Measurements from ENCODE around the gene ANKHD1.
A peak's percentile ranks its signal among the peaks of the same experiment; 100 is the strongest.
"Not testable (repeated sequence)": the region's sequence is repeated elsewhere in the genome, so short reads cannot be mapped to it uniquely, and the experiment has no call there.

ANKHD1 gene

GRCh38 chr5:140574165-140574564 lies 172.5 kb downstream of the ANKHD1 start:
- no peak overlapping the region for H3K4me3 ChIP-seq (ENCODE audit: low read length, poor library complexity, severe bottlenecking)
- H4K20me1 ChIP-seq (ENCODE audit: insufficient read depth, low read length, poor library complexity, severe bottlenecking): no peaks in the 10 kb centered on the region
- no peaks in the 10 kb centered on the region for H3K36me3 ChIP-seq (ENCODE audit: insufficient read depth, low read length)
- H3K9me2 ChIP-seq (replicated peaks; ENCODE audit: low read depth, low read length): no peaks in the 10 kb centered on the region
- H3K79me2 ChIP-seq (ENCODE audit: insufficient read depth, low read length): no peaks in the 10 kb centered on the region
- H3F3A ChIP-seq (ENCODE audit: low read depth): no peaks in the 10 kb centered on the region
- no peaks in the 10 kb centered on the region for H3K4me1 ChIP-seq (ENCODE audit: insufficient read depth, low read length, poor library complexity, severe bottlenecking)
- no peaks in the 10 kb centered on the region for H3K9me3 ChIP-seq (ENCODE audit: insufficient read depth, low read depth, low read length)
- H3K4me2 ChIP-seq (ENCODE audit: low read depth, low read length, poor library complexity, severe bottlenecking): no peak overlapping the region
- no peak overlapping the region for H3K9ac ChIP-seq (ENCODE audit: low read depth, low read length, poor library complexity, severe bottlenecking)
- TF ChIP-seq EZH2phosphoT487 (IDR thresholded peaks at IDR 0.05; ENCODE audit: borderline replicate concordance): no peak
- no peak for TF ChIP-seq CTCF (conservative IDR thresholded peaks at IDR 0.05; ENCODE audit: low read length)
- no peaks in the 10 kb centered on the region for H3K27me3 ChIP-seq (ENCODE audit: insufficient read depth, low read length, poor library complexity, severe bottlenecking)
- no peak overlapping the region for H2AFZ ChIP-seq (ENCODE audit: low read length)

DNA sequence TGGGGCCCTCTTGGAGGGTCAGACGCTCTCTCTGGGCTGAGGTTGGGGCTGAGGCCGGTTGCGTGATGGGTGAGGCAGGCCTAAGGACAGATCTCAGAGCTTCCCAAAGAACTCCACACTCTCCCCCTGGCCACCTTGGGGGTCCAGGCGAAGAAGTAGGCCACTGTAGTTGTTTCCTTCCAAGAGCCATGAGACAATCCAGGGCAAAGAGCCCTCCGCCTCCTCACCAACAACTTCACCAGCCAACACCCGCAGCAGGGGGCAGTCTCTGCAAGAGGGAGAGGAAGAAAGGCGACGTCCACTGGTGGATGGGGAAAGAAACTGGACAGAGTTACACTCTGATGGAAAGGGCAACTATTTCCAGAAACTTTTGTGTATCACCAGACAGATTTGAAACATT lies 173.7 kb downstream of the ANKHD1 start:
- no peaks in the 10 kb centered on the region for H3K9me3 ChIP-seq (ENCODE audit: insufficient read depth, low read depth, low read length)
- no peak overlapping the region for H2AFZ ChIP-seq (ENCODE audit: low read length)
- H3K4me2 ChIP-seq (ENCODE audit: low read depth, low read length, poor library complexity, severe bottlenecking): no peak overlapping the region
- TF ChIP-seq EZH2phosphoT487 (IDR thresholded peaks at IDR 0.05; ENCODE audit: borderline replicate concordance): no peak
- peak; percentile 50 for TF ChIP-seq CTCF (conservative IDR thresholded peaks at IDR 0.05; ENCODE audit: low read length)
- no peaks in the 10 kb centered on the region for H3K27me3 ChIP-seq (ENCODE audit: insufficient read depth, low read length, poor library complexity, severe bottlenecking)
- no peak overlapping the region for H3K9ac ChIP-seq (ENCODE audit: low read depth, low read length, poor library complexity, severe bottlenecking)
- no peaks in the 10 kb centered on the region for H3F3A ChIP-seq (ENCODE audit: low read depth)
- no peaks in the 10 kb centered on the region for H3K4me1 ChIP-seq (ENCODE audit: insufficient read depth, low read length, poor library complexity, severe bottlenecking)
- H3K9me2 ChIP-seq (replicated peaks; ENCODE audit: low read depth, low read length): no peaks in the 10 kb centered on the region
- H3K36me3 ChIP-seq (ENCODE audit: insufficient read depth, low read length): no peaks in the 10 kb centered on the region
- H4K20me1 ChIP-seq (ENCODE audit: insufficient read depth, low read length, poor library complexity, severe bottlenecking): no peaks in the 10 kb centered on the region
- H3K79me2 ChIP-seq (ENCODE audit: insufficient read depth, low read length): no peaks in the 10 kb centered on the region
- H3K4me3 ChIP-seq (ENCODE audit: low read length, poor library complexity, severe bottlenecking): no peak overlapping the region

GRCh38 chr5:140576776-140577201 lies 175.2 kb downstream of the ANKHD1 start:
- Histone ChIP-seq H3K27me3 (ENCODE audit: insufficient read depth, low read length, poor library complexity, severe bottlenecking) (no peaks in the 10 kb centered on the region), H3F3A (ENCODE audit: low read depth) (no peaks in the 10 kb centered on the region), H3K36me3 (ENCODE audit: insufficient read depth, low read length) (no peaks in the 10 kb centered on the region), H4K20me1 (ENCODE audit: insufficient read depth, low read length, poor library complexity, severe bottlenecking) (no peaks in the 10 kb centered on the region), H2AFZ (ENCODE audit: low read length) (peak overlapping the region; percentile 86), H3K4me1 (ENCODE audit: insufficient read depth, low read length, poor library complexity, severe bottlenecking) (no peaks in the 10 kb centered on the region), H3K9ac (ENCODE audit: low read depth, low read length, poor library complexity, severe bottlenecking) (no peak overlapping the region), H3K4me3 (ENCODE audit: low read length, poor library complexity, severe bottlenecking) (no peak overlapping the region), H3K9me3 (ENCODE audit: insufficient read depth, low read depth, low read length) (no peaks in the 10 kb centered on the region), H3K9me2 (replicated peaks; ENCODE audit: low read depth, low read length) (no peaks in the 10 kb centered on the region), H3K79me2 (ENCODE audit: insufficient read depth, low read length) (no peaks in the 10 kb centered on the region), H3K4me2 (ENCODE audit: low read depth, low read length, poor library complexity, severe bottlenecking) (no peak overlapping the region)
- TF ChIP-seq EZH2phosphoT487 (IDR thresholded peaks at IDR 0.05; ENCODE audit: borderline replicate concordance) (no peak), CTCF (conservative IDR thresholded peaks at IDR 0.05; ENCODE audit: low read length) (no peak)

GRCh38 chr5:140579188-140579747 lies 177.6 kb downstream of the ANKHD1 start:
- H3F3A ChIP-seq (ENCODE audit: low read depth); H3K9ac ChIP-seq (ENCODE audit: low read depth, low read length, poor library complexity, severe bottlenecking); H3K4me1 ChIP-seq (ENCODE audit: insufficient read depth, low read length, poor library complexity, severe bottlenecking); H3K79me2 ChIP-seq (ENCODE audit: insufficient read depth, low read length); H3K9me2 ChIP-seq (replicated peaks; ENCODE audit: low read depth, low read length); H4K20me1 ChIP-seq (ENCODE audit: insufficient read depth, low read length, poor library complexity, severe bottlenecking); H3K27me3 ChIP-seq (ENCODE audit: insufficient read depth, low read length, poor library complexity, severe bottlenecking); H3K36me3 ChIP-seq (ENCODE audit: insufficient read depth, low read length); H2AFZ ChIP-seq (ENCODE audit: low read length); H3K9me3 ChIP-seq (ENCODE audit: insufficient read depth, low read depth, low read length); H3K4me3 ChIP-seq (ENCODE audit: low read length, poor library complexity, severe bottlenecking); H3K4me2 ChIP-seq (ENCODE audit: low read depth, low read length, poor library complexity, severe bottlenecking): not testable (repeated sequence)

All from Loucy (cell line).